GM23248 (cell line): Measurements from ENCODE around the gene INO80B. TPM values are rescaled to one million over a fixed set of nuclear protein-coding genes. Genes with fewer than 3 reads are reported as not detected.
"Not testable (repeated sequence)": the region's sequence is repeated elsewhere in the genome, so short reads cannot be mapped to it uniquely, and the experiment has no call there.

Source experiments
- DNase-seq: peaks from one replicate; pipeline ENCODE4 v3.0.0-alpha.2; 2015
- H2AFZ ChIP-seq: fragments of 200-600 bp; sonication (generic); 2 replicates; pipeline ENCODE4 v1.6.1; 2016; ENCODE audit warnings: antibody characterized with exemption
- H3F3A ChIP-seq: fragments of 200-600 bp; sonication (generic); 2 replicates; pipeline ENCODE4 v1.6.1; 2016; ENCODE audit warnings: mild to moderate bottlenecking, antibody characterized with exemption, mixed run types; ENCODE audit not compliant: insufficient read depth
- H3K27ac ChIP-seq: fragments of 200-600 bp; sonication (generic); 2 replicates; pipeline ENCODE4 v1.5.1; 2016; ENCODE audit warnings: mild to moderate bottlenecking
- H3K27me3 ChIP-seq: fragments of 200-600 bp; sonication (generic); replicated peaks from 2 replicates; pipeline ENCODE4 v1.6.1; 2016; ENCODE audit warnings: mild to moderate bottlenecking; ENCODE audit not compliant: insufficient read depth
- H3K36me3 ChIP-seq: fragments of 200-600 bp; sonication (generic); 2 replicates; pipeline ENCODE4 v1.6.1; 2016; ENCODE audit warnings: low read depth, mild to moderate bottlenecking
- H3K4me1 ChIP-seq: fragments of 200-600 bp; sonication (generic); 2 replicates; pipeline ENCODE4 v1.6.1; 2016; ENCODE audit warnings: mild to moderate bottlenecking; ENCODE audit not compliant: insufficient read depth
- H3K4me2 ChIP-seq: fragments of 200-600 bp; sonication (generic); one replicate; pipeline ENCODE4 v1.6.1; 2016; ENCODE audit warnings: mild to moderate bottlenecking; ENCODE audit not compliant: unreplicated experiment
- H3K4me3 ChIP-seq: fragments of 200-600 bp; sonication (generic); 2 replicates; pipeline ENCODE4 v1.5.1; 2016; ENCODE audit warnings: mild to moderate bottlenecking
- H3K79me2 ChIP-seq: fragments of 200-600 bp; sonication (generic); 2 replicates; pipeline ENCODE4 v1.6.1; 2016; ENCODE audit warnings: mild to moderate bottlenecking; ENCODE audit not compliant: insufficient read depth
- H3K9ac ChIP-seq: fragments of 200-600 bp; sonication (generic); 2 replicates; pipeline ENCODE4 v1.6.1; 2016; ENCODE audit warnings: mild to moderate bottlenecking
- H3K9me2 ChIP-seq: fragments of 200-600 bp; sonication (generic); 2 replicates; pipeline ENCODE4 v1.6.1; 2016; ENCODE audit warnings: mixed run types, mild to moderate bottlenecking, moderate library complexity; ENCODE audit not compliant: insufficient read depth
- H3K9me3 ChIP-seq: fragments of 200-600 bp; sonication (generic); one replicate; pipeline ENCODE4 v1.6.1; 2017; ENCODE audit warnings: low read depth
- H4K20me1 ChIP-seq: fragments of 200-600 bp; sonication (generic); 2 replicates; pipeline ENCODE4 v1.6.0; 2016; ENCODE audit not compliant: insufficient read depth
- EZH2 ChIP-seq: fragments of 200-600 bp; sonication (generic); IDR thresholded peaks from 2 replicates; pipeline ENCODE4 v1.6.1; 2018; ENCODE audit warnings: antibody characterized with exemption, mild to moderate bottlenecking; ENCODE audit not compliant: insufficient read depth, poor library complexity, severe bottlenecking
- EZH2phosphoT487 ChIP-seq: fragments of 200-600 bp; sonication (generic); IDR thresholded peaks from 2 replicates; pipeline ENCODE4 v1.6.1; 2018; ENCODE audit warnings: antibody characterized with exemption, moderate library complexity, mild to moderate bottlenecking, low read depth; ENCODE audit not compliant: insufficient read depth
- WGBS, 2 experiments: methylation state at CpG; one replicate each; pipeline ENCODE4 v1.1.6; 2015 to 2017; ENCODE audit warnings: low lambda C conversion rate in 2 of 2, low coverage in 1 of 2; ENCODE audit errors: missing lambda C conversion rate in 2 of 2; 5-methylcytosine and 5-hydroxymethylcytosine counted together
- in situ Hi-C: fragments of 300-500 bp; cut with MboI; formaldehyde crosslinking; loops from 2 replicates; pipeline ENCODE4 v1.15.0; 2020
- polyA plus RNA-seq: library from polyadenylated mRNA; unstranded; fragments of >200 nt; fragmentation: Nextera tagmentation; extraction: Ambion mirVana; gene quantifications from 2 replicates; pipeline ENCODE4 v1.2.1, GENCODE V29; 2016
- total RNA-seq: library from RNA; depleted of rRNA; stranded (reverse); fragments of >200 nt; shearing (Covaris generic); gene quantifications from 2 replicates; pipeline ENCODE4 v1.2.3, GENCODE V29; 2014

Gene INO80B
- total and polyA plus RNA-seq, 2 experiments from 2014 or later: 4.9 to 10.9 TPM

GRCh38 chr2:74417197-74417596, 37.7 kb upstream of the INO80B start:
- Histone ChIP-seq H3K9me3 (no peaks in the 10 kb centered on the region), H3F3A (peaks cover 10% of the 10 kb centered on the region; the same call in 1 of the 2 replicates), H3K27ac (no peak overlapping the region), H3K4me1 (peaks cover 14% of the 10 kb centered on the region; the same call in 1 of the 2 replicates), H3K9ac (no peak overlapping the region), H2AFZ (no peak overlapping the region), H3K4me2 (no peak overlapping the region), H3K79me2 (no peaks in the 10 kb centered on the region), H3K27me3 (no peaks in the 10 kb centered on the region), H3K36me3 (no peaks in the 10 kb centered on the region), H3K4me3 (no peak overlapping the region), H3K9me2 (no peaks in the 10 kb centered on the region), H4K20me1 (no peaks in the 10 kb centered on the region)
- in situ Hi-C loops: no loop called here
- no peak for TF ChIP-seq EZH2phosphoT487
- no peak for TF ChIP-seq EZH2
- WGBS, 2 experiments: 74 to 94% methylated on average over 3 of the region's 3 CpGs
- DNase-seq: no peak

- H3K9me2 ChIP-seq: no peaks in the 10 kb centered on the region
- DNase-seq: no peak
- H3F3A ChIP-seq: peaks cover 10% of the 10 kb centered on the region; the same call in 1 of the 2 replicates
- H3K27me3 ChIP-seq: no peaks in the 10 kb centered on the region
- no peaks in the 10 kb centered on the region for H4K20me1 ChIP-seq
- WGBS, 2 experiments: 84 to 86% methylated on average over 4 to 6 of the region's 6 CpGs
- no peak overlapping the region for H3K9ac ChIP-seq
- in situ Hi-C loops: no loop called here
- H3K4me2 ChIP-seq: no peak overlapping the region
- TF ChIP-seq EZH2 (no peak), EZH2phosphoT487 (no peak)
- H3K27ac ChIP-seq: no peak overlapping the region
- no peak overlapping the region for H2AFZ ChIP-seq
- H3K4me3 ChIP-seq: no peak overlapping the region
- H3K9me3 ChIP-seq: no peaks in the 10 kb centered on the region
- no peaks in the 10 kb centered on the region for H3K79me2 ChIP-seq
- H3K36me3 ChIP-seq: no peaks in the 10 kb centered on the region
- H3K4me1 ChIP-seq: peaks cover 14% of the 10 kb centered on the region; the same call in 1 of the 2 replicates
Observed at GRCh38 chr2:74417763-74418162, 37.1 kb upstream of the INO80B start.

GRCh38 chr2:74418312-74418711, 36.6 kb upstream of the INO80B start:
- no peak for DNase-seq
- in situ Hi-C loops: no loop called here
- TF ChIP-seq EZH2: no peak
- TF ChIP-seq EZH2phosphoT487: no peak

GRCh38 chr2:74419345-74419744, 35.5 kb upstream of the INO80B start:
- H3K9me2 ChIP-seq: no peaks in the 10 kb centered on the region
- H4K20me1 ChIP-seq: no peaks in the 10 kb centered on the region
- peaks cover 16% of the 10 kb centered on the region; the same call in 1 of the 2 replicates for H3F3A ChIP-seq
- no peak overlapping the region for H3K27ac ChIP-seq
- in situ Hi-C loops: no loop called here
- no peaks in the 10 kb centered on the region for H3K79me2 ChIP-seq
- no peaks in the 10 kb centered on the region for H3K9me3 ChIP-seq
- no peaks in the 10 kb centered on the region for H3K36me3 ChIP-seq
- peaks cover 11% of the 10 kb centered on the region; the same call in 1 of the 2 replicates for H3K4me1 ChIP-seq
- H3K4me3 ChIP-seq: no peak overlapping the region
- 97 to 100% methylated on average over 1 of the region's 1 CpG for WGBS, 2 experiments
- DNase-seq: no peak
- no peak overlapping the region for H3K4me2 ChIP-seq
- no peak overlapping the region for H2AFZ ChIP-seq
- H3K27me3 ChIP-seq: no peaks in the 10 kb centered on the region
- H3K9ac ChIP-seq: no peak overlapping the region
- TF ChIP-seq EZH2phosphoT487: no peak
- no peak for TF ChIP-seq EZH2

More at GRCh38 chr2:74418312-74418711, 36.6 kb upstream of the INO80B start:
- Histone ChIP-seq H3K4me1 (peaks cover 14% of the 10 kb centered on the region; the same call in 1 of the 2 replicates), H3K36me3 (no peaks in the 10 kb centered on the region), H3K79me2 (no peaks in the 10 kb centered on the region), H2AFZ (no peak overlapping the region), H3K9me3 (no peaks in the 10 kb centered on the region), H3K27me3 (no peaks in the 10 kb centered on the region), H3K27ac (no peak overlapping the region), H3K4me2 (no peak overlapping the region), H3K9ac (no peak overlapping the region), H3K4me3 (no peak overlapping the region), H4K20me1 (no peaks in the 10 kb centered on the region), H3K9me2 (no peaks in the 10 kb centered on the region), H3F3A (peaks cover 10% of the 10 kb centered on the region; the same call in 1 of the 2 replicates)
- 85 to 86% methylated on average over 24 to 27 of the region's 27 CpGs for WGBS, 2 experiments

GRCh38 chr2:74420006-74420405, 34.9 kb upstream of the INO80B start:
- H3K27me3 ChIP-seq: no peaks in the 10 kb centered on the region
- no peak overlapping the region for H3K4me3 ChIP-seq
- WGBS, 2 experiments: 96 to 100% methylated on average over 2 of the region's 2 CpGs
- 0 out of 2 replicates have a peak, but pooled peaks cover 6% of the 10 kb centered on the region for H3K4me1 ChIP-seq
- H3K27ac ChIP-seq: no peak overlapping the region
- no peaks in the 10 kb centered on the region for H3K9me2 ChIP-seq
- no peaks in the 10 kb centered on the region for H4K20me1 ChIP-seq
- H3F3A ChIP-seq: peaks cover 17% of the 10 kb centered on the region; the same call in 1 of the 2 replicates
- H3K36me3 ChIP-seq: no peaks in the 10 kb centered on the region
- in situ Hi-C loops: no loop called here
- H3K79me2 ChIP-seq: no peaks in the 10 kb centered on the region
- TF ChIP-seq EZH2phosphoT487 (no peak), EZH2 (no peak)
- H3K4me2 ChIP-seq: no peak overlapping the region
- H3K9me3 ChIP-seq: no peaks in the 10 kb centered on the region
- H3K9ac ChIP-seq: no peak overlapping the region
- H2AFZ ChIP-seq: no peak overlapping the region
- DNase-seq: no peak

- Histone ChIP-seq H3K4me2 (peak overlapping the region; percentile 84), H3F3A (peaks cover 17% of the 10 kb centered on the region; the same call in 1 of the 2 replicates), H3K4me3 (peak overlapping the region; percentile 84), H2AFZ (peak overlapping the region; percentile 98), H3K9ac (peak overlapping the region; percentile 86), H3K27ac (peak overlapping the region; percentile 88)
- H3K9me2 ChIP-seq, H3K36me3 ChIP-seq, DNase-seq, H3K27me3 ChIP-seq, H3K4me1 ChIP-seq, H4K20me1 ChIP-seq, in situ Hi-C loops, H3K9me3 ChIP-seq, H3K79me2 ChIP-seq: not testable (repeated sequence)
- WGBS, 2 experiments: 41 to 55% methylated on average over 13 to 19 of the region's 19 CpGs
Observed at GRCh38 chr2:74420443-74421103, 34.3 kb upstream of the INO80B start.
